HL-60 (cell line): ENCODE results near the gene RBM42.
"Not testable (repeated sequence)": the region's sequence is repeated elsewhere in the genome, so short reads cannot be mapped to it uniquely, and the experiment has no call there.

Experiments
- DNase-seq, 2 experiments: peaks; one replicate each; pipeline ENCODE4 v3.0.0-alpha.2; 2010 to 2020; ENCODE audit warnings: low read depth in 1 of 2, low spot score in 1 of 2
- H3K27ac ChIP-seq: fragments of 250-450 bp; sonication (Bioruptor Pico); replicated peaks from 2 replicates; pipeline ENCODE4 v1.5.1; 2020; ENCODE audit warnings: mild to moderate bottlenecking, moderate library complexity
- H3K27me3 ChIP-seq: fragments of 250-450 bp; sonication (Bioruptor Pico); 2 replicates; pipeline ENCODE4 v1.5.1; 2021; ENCODE audit warnings: mild to moderate bottlenecking, moderate library complexity; ENCODE audit not compliant: insufficient read depth, poor library complexity, severe bottlenecking
- H3K4me3 ChIP-seq: replicated peaks from 2 replicates; pipeline ENCODE4 v1.5.1; 2011; ENCODE audit warnings: mild to moderate bottlenecking, control low read depth, low read length; ENCODE audit not compliant: insufficient read depth
- GABPA ChIP-seq: IDR thresholded peaks from 2 replicates; pipeline ENCODE4 v1.6.1; 2012; ENCODE audit warnings: low read depth
- POLR2AphosphoS5 ChIP-seq: IDR thresholded peaks from 2 replicates; pipeline ENCODE4 v1.6.1; 2012; ENCODE audit warnings: low read depth
- REST ChIP-seq: IDR thresholded peaks from 2 replicates; pipeline ENCODE4 v1.6.1; 2012; ENCODE audit warnings: low read depth; ENCODE audit not compliant: insufficient replicate concordance
- SPI1 ChIP-seq: IDR thresholded peaks from 2 replicates; pipeline ENCODE4 v1.6.1; 2012; ENCODE audit warnings: low read depth, mild to moderate bottlenecking, borderline replicate concordance
- TF ChIP-seq, protein P1 (sequence below): IDR thresholded peaks from one replicate; pipeline ENCODE4 v1.5.1; 2011; ENCODE audit warnings: low read length, control low read depth, inconsistent platforms; ENCODE audit not compliant: insufficient read depth

RBM42 gene

GRCh38 chr19:35596366-35596999 lies 32.4 kb upstream of the RBM42 start:
- H3K27ac ChIP-seq: no peak overlapping the region
- DNase-seq: no peak
- H3K27me3 ChIP-seq: no peaks in the 10 kb centered on the region
- TF ChIP-seq GABPA (no peak), SPI1 (no peak), POLR2AphosphoS5 (no peak), REST (no peak)
- TF ChIP-seq, protein P1, sequence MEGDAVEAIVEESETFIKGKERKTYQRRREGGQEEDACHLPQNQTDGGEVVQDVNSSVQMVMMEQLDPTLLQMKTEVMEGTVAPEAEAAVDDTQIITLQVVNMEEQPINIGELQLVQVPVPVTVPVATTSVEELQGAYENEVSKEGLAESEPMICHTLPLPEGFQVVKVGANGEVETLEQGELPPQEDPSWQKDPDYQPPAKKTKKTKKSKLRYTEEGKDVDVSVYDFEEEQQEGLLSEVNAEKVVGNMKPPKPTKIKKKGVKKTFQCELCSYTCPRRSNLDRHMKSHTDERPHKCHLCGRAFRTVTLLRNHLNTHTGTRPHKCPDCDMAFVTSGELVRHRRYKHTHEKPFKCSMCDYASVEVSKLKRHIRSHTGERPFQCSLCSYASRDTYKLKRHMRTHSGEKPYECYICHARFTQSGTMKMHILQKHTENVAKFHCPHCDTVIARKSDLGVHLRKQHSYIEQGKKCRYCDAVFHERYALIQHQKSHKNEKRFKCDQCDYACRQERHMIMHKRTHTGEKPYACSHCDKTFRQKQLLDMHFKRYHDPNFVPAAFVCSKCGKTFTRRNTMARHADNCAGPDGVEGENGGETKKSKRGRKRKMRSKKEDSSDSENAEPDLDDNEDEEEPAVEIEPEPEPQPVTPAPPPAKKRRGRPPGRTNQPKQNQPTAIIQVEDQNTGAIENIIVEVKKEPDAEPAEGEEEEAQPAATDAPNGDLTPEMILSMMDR: no peak
- no peak overlapping the region for H3K4me3 ChIP-seq

DNA sequence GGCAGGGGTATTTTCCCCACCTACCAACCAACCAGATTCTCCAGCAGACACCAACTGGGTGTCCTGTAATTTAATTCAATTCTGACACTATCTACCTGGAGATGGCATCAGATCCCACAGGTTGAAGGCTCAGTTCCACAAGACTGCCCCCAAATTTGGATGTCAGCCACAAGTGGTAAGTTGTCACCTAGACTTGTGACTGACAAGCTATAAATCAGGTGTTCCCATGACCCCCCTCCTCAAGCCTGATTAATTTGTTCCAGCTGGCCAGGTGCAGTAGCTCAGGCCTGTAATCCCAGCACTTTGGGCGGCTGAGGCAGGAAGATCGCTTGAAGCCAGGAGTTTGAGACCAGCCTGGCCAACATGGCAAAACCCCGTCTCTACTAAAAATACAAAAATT lies 26.9 kb upstream of the RBM42 start:
- no peak overlapping the region for H3K4me3 ChIP-seq
- no peak overlapping the region for H3K27ac ChIP-seq
- H3K27me3 ChIP-seq: no peaks in the 10 kb centered on the region
- TF ChIP-seq POLR2AphosphoS5 (no peak), SPI1 (no peak)
- no peak for DNase-seq

GRCh38 chr19:35604436-35604835 lies 24.4 kb upstream of the RBM42 start:
- H3K27ac ChIP-seq, H3K4me3 ChIP-seq, DNase-seq, H3K27me3 ChIP-seq: not testable (repeated sequence)

DNA sequence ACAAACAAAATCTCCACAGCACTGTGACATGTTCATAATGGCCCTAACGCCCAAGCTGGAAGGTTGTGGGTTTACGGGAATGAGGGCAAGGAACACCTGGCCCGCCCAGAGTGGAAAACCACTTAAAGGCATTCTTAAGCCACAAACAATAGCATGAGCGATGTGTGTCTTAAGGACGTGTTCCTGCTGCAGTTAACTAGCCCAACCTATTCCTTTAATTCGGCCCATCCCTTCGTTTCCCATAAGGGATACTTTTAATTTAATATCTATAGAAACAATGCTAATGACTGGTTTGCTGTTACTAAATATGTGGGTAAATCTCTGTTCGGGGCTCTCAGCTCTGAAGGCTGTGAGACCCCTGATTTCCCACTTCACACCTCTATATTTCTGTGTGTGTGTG lies 21.7 kb upstream of the RBM42 start:
- not testable (repeated sequence) for H3K27me3 ChIP-seq, H3K27ac ChIP-seq, H3K4me3 ChIP-seq, DNase-seq

GRCh38 chr19:35607661-35608060 lies 21.2 kb upstream of the RBM42 start:
- H3K27ac ChIP-seq: no peak overlapping the region
- TF ChIP-seq, protein P1: no peak
- no peak for TF ChIP-seq SPI1
- TF ChIP-seq GABPA: no peak
- no peak for TF ChIP-seq POLR2AphosphoS5
- no peak for TF ChIP-seq REST
- no peaks in the 10 kb centered on the region for H3K27me3 ChIP-seq
- DNase-seq: no peak
- no peak overlapping the region for H3K4me3 ChIP-seq
